Endothelial cell of umbilical vein (primary cell): ENCODE results near the gene PRSS22.

Source experiments
- CTCF ChIP-seq, 2 donors: IDR thresholded peaks; 1 replicate in 1 of 2; 2 replicates in 1 of 2; pipeline ENCODE4 v1.5.1; 2011; ENCODE audit warnings: low read length in 2 of 2, mild to moderate bottlenecking in 2 of 2, moderate library complexity in 2 of 2, control low read depth in 1 of 2, inconsistent platforms in 1 of 2, low read depth in 1 of 2; ENCODE audit not compliant: insufficient read depth in 1 of 2; ENCODE audit errors: extremely low read depth in 1 of 2
- JUN ChIP-seq: IDR thresholded peaks from 2 replicates; pipeline ENCODE4 v1.6.1; 2011; ENCODE audit warnings: borderline replicate concordance, low read depth; ENCODE audit not compliant: insufficient read length, insufficient read depth
- MYC ChIP-seq: IDR thresholded peaks from one replicate; pipeline ENCODE4 v1.6.1; 2011; ENCODE audit warnings: mild to moderate bottlenecking, low read depth, low read length
- POLR2AphosphoS5 ChIP-seq: IDR thresholded peaks from 2 replicates; pipeline ENCODE4 v1.6.1; 2012; ENCODE audit warnings: low read depth, mild to moderate bottlenecking, control low read depth, low read length, moderate library complexity; ENCODE audit not compliant: insufficient read depth

- TF ChIP-seq CTCF (IDR thresholded peaks at IDR 0.05; ENCODE audit: extremely low read depth in 1 of 2, insufficient read depth in 1 of 2, low read depth in 1 of 2, low read length in 2 of 2) (no peak), POLR2AphosphoS5 (no peak), JUN (no peak), MYC (no peak)
These were observed 41.0 kb upstream of the PRSS22 start for GRCh38 chr16:2898831-2899563.
